Measurements from ENCODE around the gene CDK11A. TPM values are rescaled to one million over a fixed set of nuclear protein-coding genes. Genes with fewer than 3 reads are reported as not detected.
A peak's percentile ranks its signal among the peaks of the same experiment; 100 is the strongest.

The CDK11A gene
- total and polyA plus RNA-seq, 2 of the 8 experiments (the other 6 are each of a cell fraction or from before 2014, with no cell fraction given), result 15.0 to 45.6 TPM

- TF ChIP-seq GABPA (IDR thresholded peaks at IDR 0.05; ENCODE audit: borderline replicate concordance, insufficient read depth, low read length) (peak; percentile 49; the same call in 1 of the 2 replicates), NRF1 (IDR thresholded peaks at IDR 0.05; ENCODE audit: low read depth, low read length) (no peak), FOSL1 (IDR thresholded peaks at IDR 0.05; ENCODE audit: insufficient read depth, low read depth, low read length) (no peak)
Observed at GRCh38 chr1:1678581-1679380, 45.4 kb downstream of the CDK11A start (continued).
